Adrenal gland (tissue), 5 donors: ENCODE data around the gene PRSS56.

Experiments
- CTCF ChIP-seq, 6 experiments: fragments of 450-650 bp in 4 of 6; fragments of 200-600 bp in 2 of 6; sonication (generic) in 1 of 6; IDR thresholded peaks; 1 replicate in 5 of 6; 2 replicates in 1 of 6; pipeline versions ENCODE4 v1.5.1 to v1.8.0; 2016 to 2021; ENCODE audit warnings: antibody characterized with exemption in 6 of 6, mild to moderate bottlenecking in 2 of 6, moderate library complexity in 1 of 6
- POLR2A ChIP-seq, 2 donors: fragments of 450-650 bp; IDR thresholded peaks; one replicate each; pipeline ENCODE4 v1.6.1; 2017; ENCODE audit warnings: antibody characterized with exemption in 2 of 2, mild to moderate bottlenecking in 2 of 2, moderate library complexity in 1 of 2
- donor health status: DM: no; HTN: no; CAD: no.

GRCh38 chr2:232569541-232569940 lies 49.4 kb downstream of the PRSS56 start:
- TF ChIP-seq CTCF (IDR thresholded peaks at IDR 0.05) (no peak), POLR2A (IDR thresholded peaks at IDR 0.05) (no peak)
